GM23338 (cell line): ENCODE results near the gene SOX9.

ENCODE experiments used
- CREB1 ChIP-seq: fragments of 250-450 bp; sonication (Bioruptor Pico); IDR thresholded peaks from 2 replicates; pipeline ENCODE4 v1.5.0; 2020; ENCODE audit warnings: low read depth, mild to moderate bottlenecking, moderate library complexity
- CTCF ChIP-seq, 2 experiments: fragments of 200-600 bp in 1 of 2; sonication (generic) in 1 of 2; conservative IDR thresholded peaks; 2 replicates each; pipeline versions ENCODE4 v1.5.1 to v1.6.1; 2016 to 2017; ENCODE audit warnings: antibody characterized with exemption in 2 of 2, low read depth in 2 of 2, mild to moderate bottlenecking in 2 of 2, moderate library complexity in 1 of 2
- EZH2 ChIP-seq: fragments of 200-600 bp; sonication (generic); IDR thresholded peaks from one replicate; pipeline ENCODE4 v1.8.0; 2017; ENCODE audit warnings: antibody characterized with exemption, mild to moderate bottlenecking, low read depth; ENCODE audit not compliant: unreplicated experiment
- EZH2phosphoT487 ChIP-seq: fragments of 200-600 bp; sonication (generic); IDR thresholded peaks from one replicate; pipeline ENCODE4 v1.8.1; 2018; ENCODE audit warnings: antibody characterized with exemption; ENCODE audit not compliant: unreplicated experiment
- POLR2AphosphoS5 ChIP-seq: IDR thresholded peaks from 2 replicates; pipeline ENCODE4 v1.6.1; 2016; ENCODE audit warnings: antibody characterized with exemption, low read depth

GRCh38 chr17:72075995-72076677 is 44.7 kb upstream of the SOX9 start:
- TF ChIP-seq CTCF (conservative IDR thresholded peaks at IDR 0.05; ENCODE audit: low read depth in 2 of 2), result no peak
- TF ChIP-seq EZH2phosphoT487, result no peak
- TF ChIP-seq EZH2, result no peak
- TF ChIP-seq CREB1 (CRISPR knock-in tag), result no peak
- TF ChIP-seq POLR2AphosphoS5, result no peak
